Testis (tissue), 2 donors: ENCODE data around the gene GMCL2.

Experiments
- POLR2A ChIP-seq: fragments of 450-650 bp; IDR thresholded peaks from one replicate; pipeline ENCODE4 v1.6.1; 2017; ENCODE audit warnings: antibody characterized with exemption, mild to moderate bottlenecking, moderate library complexity
- TF ChIP-seq, protein P1 (sequence below), 3 experiments: fragments of 450-650 bp in 2 of 3; fragments of 200-600 bp in 1 of 3; sonication (generic) in 1 of 3; IDR thresholded peaks; one replicate each; pipeline ENCODE4 v1.5.1; 2016 to 2019; ENCODE audit warnings: antibody characterized with exemption in 3 of 3, mild to moderate bottlenecking in 2 of 3, moderate library complexity in 1 of 3

- no peak for TF ChIP-seq POLR2A
- TF ChIP-seq, protein P1, sequence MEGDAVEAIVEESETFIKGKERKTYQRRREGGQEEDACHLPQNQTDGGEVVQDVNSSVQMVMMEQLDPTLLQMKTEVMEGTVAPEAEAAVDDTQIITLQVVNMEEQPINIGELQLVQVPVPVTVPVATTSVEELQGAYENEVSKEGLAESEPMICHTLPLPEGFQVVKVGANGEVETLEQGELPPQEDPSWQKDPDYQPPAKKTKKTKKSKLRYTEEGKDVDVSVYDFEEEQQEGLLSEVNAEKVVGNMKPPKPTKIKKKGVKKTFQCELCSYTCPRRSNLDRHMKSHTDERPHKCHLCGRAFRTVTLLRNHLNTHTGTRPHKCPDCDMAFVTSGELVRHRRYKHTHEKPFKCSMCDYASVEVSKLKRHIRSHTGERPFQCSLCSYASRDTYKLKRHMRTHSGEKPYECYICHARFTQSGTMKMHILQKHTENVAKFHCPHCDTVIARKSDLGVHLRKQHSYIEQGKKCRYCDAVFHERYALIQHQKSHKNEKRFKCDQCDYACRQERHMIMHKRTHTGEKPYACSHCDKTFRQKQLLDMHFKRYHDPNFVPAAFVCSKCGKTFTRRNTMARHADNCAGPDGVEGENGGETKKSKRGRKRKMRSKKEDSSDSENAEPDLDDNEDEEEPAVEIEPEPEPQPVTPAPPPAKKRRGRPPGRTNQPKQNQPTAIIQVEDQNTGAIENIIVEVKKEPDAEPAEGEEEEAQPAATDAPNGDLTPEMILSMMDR (IDR thresholded peaks at IDR 0.05), result no peak
Measured at GRCh38 chr5:178210686-178211085, 23.5 kb upstream of the GMCL2 start.
